Measurements from ENCODE around the gene GJD2. TPM values are rescaled to one million over a fixed set of nuclear protein-coding genes. Genes with fewer than 3 reads are reported as not detected.

Gene GJD2
- total RNA-seq, 2 experiments from 2014 or later = not detected

GRCh38 chr15:34721157-34721801 is 33.5 kb downstream of the GJD2 start:
- ChIA-PET POLR2A (interaction anchor here (0.7 kb wide), 1 partner anchor 11 kb away, joined by 3 read pairs; no protein-coding TSS in a partner anchor), CTCF (no interaction called here)
- TF ChIP-seq CTCF (IDR thresholded peaks at IDR 0.05) = no peak
- ATAC-seq (no peak), DNase-seq (no peak)
- Mint-ChIP-seq H3K36me3 (ENCODE audit: low read depth) (no peaks in the 10 kb centered on the region), H3K9me3 (no peaks in the 10 kb centered on the region), H3K27me3 (peaks cover 27% of the 10 kb centered on the region), H3K4me1 (ENCODE audit: low read depth) (no peaks in the 10 kb centered on the region), H3K27ac (no peak overlapping the region), H3K4me3 (no peak overlapping the region)
- intact Hi-C loops (cut with micrococcal nuclease) = no loop called here

GRCh38 chr15:34719695-34720094 is 35.1 kb downstream of the GJD2 start:
- Mint-ChIP-seq H3K9me3 (no peaks in the 10 kb centered on the region), H3K27ac (no peak overlapping the region), H3K27me3 (peaks cover 28% of the 10 kb centered on the region), H3K4me3 (no peak overlapping the region), H3K4me1 (ENCODE audit: low read depth) (no peaks in the 10 kb centered on the region), H3K36me3 (ENCODE audit: low read depth) (no peaks in the 10 kb centered on the region)
- POLR2A ChIA-PET = no interaction called here
- CTCF ChIA-PET = no interaction called here
- ATAC-seq (no peak), DNase-seq (no peak)
- intact Hi-C loops (cut with micrococcal nuclease) = no loop called here
- no peak for TF ChIP-seq CTCF (IDR thresholded peaks at IDR 0.05)

- H3K9me3 Mint-ChIP-seq = no peaks in the 10 kb centered on the region
- H3K4me1 Mint-ChIP-seq (ENCODE audit: low read depth) = no peaks in the 10 kb centered on the region
- H3K27ac Mint-ChIP-seq = no peak overlapping the region
- intact Hi-C loops (cut with micrococcal nuclease) = no loop called here
- DNase-seq (no peak), ATAC-seq (no peak)
- no peaks in the 10 kb centered on the region for H3K36me3 Mint-ChIP-seq (ENCODE audit: low read depth)
- TF ChIP-seq CTCF (IDR thresholded peaks at IDR 0.05) = no peak
- ChIA-PET CTCF (no interaction called here), POLR2A (no interaction called here)
- peaks cover 27% of the 10 kb centered on the region for H3K27me3 Mint-ChIP-seq
- H3K4me3 Mint-ChIP-seq = no peak overlapping the region
These were observed 35.8 kb downstream of the GJD2 start for GRCh38 chr15:34718681-34719665.

GRCh38 chr15:34717729-34718128 is 37.1 kb downstream of the GJD2 start:
- ChIA-PET POLR2A (no interaction called here), CTCF (no interaction called here)
- Mint-ChIP-seq H3K27ac (no peak overlapping the region), H3K4me3 (no peak overlapping the region), H3K36me3 (ENCODE audit: low read depth) (no peaks in the 10 kb centered on the region), H3K4me1 (ENCODE audit: low read depth) (no peaks in the 10 kb centered on the region), H3K9me3 (no peaks in the 10 kb centered on the region), H3K27me3 (peaks cover 27% of the 10 kb centered on the region)
- DNase-seq (no peak), ATAC-seq (no peak)
- no peak for TF ChIP-seq CTCF (IDR thresholded peaks at IDR 0.05)
- intact Hi-C loops (cut with micrococcal nuclease) = no loop called here

- TF ChIP-seq CTCF (IDR thresholded peaks at IDR 0.05) = no peak
- ChIA-PET POLR2A (no interaction called here), CTCF (no interaction called here)
- no peaks in the 10 kb centered on the region for H3K36me3 Mint-ChIP-seq (ENCODE audit: low read depth)
- peaks cover 22% of the 10 kb centered on the region for H3K27me3 Mint-ChIP-seq
- H3K27ac Mint-ChIP-seq = no peak overlapping the region
- intact Hi-C loops (cut with micrococcal nuclease) = no loop called here
- no peak for ATAC-seq
- no peaks in the 10 kb centered on the region for H3K4me1 Mint-ChIP-seq (ENCODE audit: low read depth)
- H3K9me3 Mint-ChIP-seq = no peaks in the 10 kb centered on the region
- no peak overlapping the region for H3K4me3 Mint-ChIP-seq
- DNase-seq = no peak
These were observed 38.7 kb downstream of the GJD2 start for GRCh38 chr15:34716111-34716510.
